Measurements from ENCODE around the gene PUM2.

DNA sequence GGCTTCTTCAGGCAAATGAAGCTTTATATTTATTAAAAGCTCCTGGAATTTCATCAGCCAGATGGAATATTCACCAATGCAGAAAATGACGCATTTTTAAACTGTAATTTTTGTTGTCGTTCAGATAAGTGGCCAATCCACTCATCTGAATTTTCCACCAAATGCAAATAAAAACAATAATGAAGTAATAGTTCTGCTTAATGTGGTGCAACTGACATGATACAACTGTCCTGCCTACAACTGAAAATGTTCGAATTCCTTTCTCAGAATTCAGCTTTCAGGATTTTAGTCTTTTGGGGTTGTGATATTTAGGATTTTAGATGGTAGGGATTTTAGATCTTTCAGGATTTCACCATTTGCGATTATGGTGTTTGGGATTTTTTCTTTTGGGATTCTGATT is 27.1 kb upstream of the PUM2 start:
- TF ChIP-seq POLR2A (IDR thresholded peaks at IDR 0.05; ENCODE audit: control extremely low read depth in 1 of 2, low read depth in 2 of 2, low read length in 2 of 2): no peak
- TF ChIP-seq JUN (IDR thresholded peaks at IDR 0.05; ENCODE audit: low read depth, low read length): no peak
- TF ChIP-seq RBBP5 (IDR thresholded peaks at IDR 0.05; ENCODE audit: borderline replicate concordance, low read depth, low read length): no peak
- TF ChIP-seq, protein P1, sequence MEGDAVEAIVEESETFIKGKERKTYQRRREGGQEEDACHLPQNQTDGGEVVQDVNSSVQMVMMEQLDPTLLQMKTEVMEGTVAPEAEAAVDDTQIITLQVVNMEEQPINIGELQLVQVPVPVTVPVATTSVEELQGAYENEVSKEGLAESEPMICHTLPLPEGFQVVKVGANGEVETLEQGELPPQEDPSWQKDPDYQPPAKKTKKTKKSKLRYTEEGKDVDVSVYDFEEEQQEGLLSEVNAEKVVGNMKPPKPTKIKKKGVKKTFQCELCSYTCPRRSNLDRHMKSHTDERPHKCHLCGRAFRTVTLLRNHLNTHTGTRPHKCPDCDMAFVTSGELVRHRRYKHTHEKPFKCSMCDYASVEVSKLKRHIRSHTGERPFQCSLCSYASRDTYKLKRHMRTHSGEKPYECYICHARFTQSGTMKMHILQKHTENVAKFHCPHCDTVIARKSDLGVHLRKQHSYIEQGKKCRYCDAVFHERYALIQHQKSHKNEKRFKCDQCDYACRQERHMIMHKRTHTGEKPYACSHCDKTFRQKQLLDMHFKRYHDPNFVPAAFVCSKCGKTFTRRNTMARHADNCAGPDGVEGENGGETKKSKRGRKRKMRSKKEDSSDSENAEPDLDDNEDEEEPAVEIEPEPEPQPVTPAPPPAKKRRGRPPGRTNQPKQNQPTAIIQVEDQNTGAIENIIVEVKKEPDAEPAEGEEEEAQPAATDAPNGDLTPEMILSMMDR (IDR thresholded peaks at IDR 0.05; ENCODE audit: control extremely low read depth in 1 of 3, insufficient read depth in 1 of 3, low read depth in 1 of 3, low read length in 3 of 3): no peak
- TF ChIP-seq GABPA (IDR thresholded peaks at IDR 0.05; ENCODE audit: borderline replicate concordance, insufficient read depth, low read length): no peak
- TF ChIP-seq POLR2AphosphoS5 (IDR thresholded peaks at IDR 0.05; ENCODE audit: low read depth, low read length): no peak
- no peak for TF ChIP-seq RFX5 (IDR thresholded peaks at IDR 0.05; ENCODE audit: borderline replicate concordance, low read depth, low read length)
- no peak for TF ChIP-seq RXRA (IDR thresholded peaks at IDR 0.05; ENCODE audit: insufficient read depth, low read depth, low read length)
- TF ChIP-seq EGR1 (IDR thresholded peaks at IDR 0.05; ENCODE audit: borderline replicate concordance, low read depth, low read length): no peak
- no peak for TF ChIP-seq SIN3A (conservative IDR thresholded peaks at IDR 0.05 in 1 of 2, IDR thresholded peaks at IDR 0.05 in 1 of 2; ENCODE audit: low read depth in 1 of 2, low read length in 2 of 2)
- TF ChIP-seq SIRT6 (IDR thresholded peaks at IDR 0.05; ENCODE audit: low read length): no peak
- TF ChIP-seq, protein P2, sequence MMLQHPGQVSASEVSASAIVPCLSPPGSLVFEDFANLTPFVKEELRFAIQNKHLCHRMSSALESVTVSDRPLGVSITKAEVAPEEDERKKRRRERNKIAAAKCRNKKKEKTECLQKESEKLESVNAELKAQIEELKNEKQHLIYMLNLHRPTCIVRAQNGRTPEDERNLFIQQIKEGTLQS (IDR thresholded peaks at IDR 0.05; ENCODE audit: insufficient read depth, low read depth, low read length): no peak
- no peak for TF ChIP-seq EP300 (IDR thresholded peaks at IDR 0.05; ENCODE audit: borderline replicate concordance in 1 of 2, low read depth in 2 of 2, low read length in 2 of 2)

Measured in H1 (cell line).